ENCODE measurements around the gene GAPVD1.
"Not testable (repeated sequence)": the region's sequence is repeated elsewhere in the genome, so short reads cannot be mapped to it uniquely, and the experiment has no call there.

Gene GAPVD1, protein sequence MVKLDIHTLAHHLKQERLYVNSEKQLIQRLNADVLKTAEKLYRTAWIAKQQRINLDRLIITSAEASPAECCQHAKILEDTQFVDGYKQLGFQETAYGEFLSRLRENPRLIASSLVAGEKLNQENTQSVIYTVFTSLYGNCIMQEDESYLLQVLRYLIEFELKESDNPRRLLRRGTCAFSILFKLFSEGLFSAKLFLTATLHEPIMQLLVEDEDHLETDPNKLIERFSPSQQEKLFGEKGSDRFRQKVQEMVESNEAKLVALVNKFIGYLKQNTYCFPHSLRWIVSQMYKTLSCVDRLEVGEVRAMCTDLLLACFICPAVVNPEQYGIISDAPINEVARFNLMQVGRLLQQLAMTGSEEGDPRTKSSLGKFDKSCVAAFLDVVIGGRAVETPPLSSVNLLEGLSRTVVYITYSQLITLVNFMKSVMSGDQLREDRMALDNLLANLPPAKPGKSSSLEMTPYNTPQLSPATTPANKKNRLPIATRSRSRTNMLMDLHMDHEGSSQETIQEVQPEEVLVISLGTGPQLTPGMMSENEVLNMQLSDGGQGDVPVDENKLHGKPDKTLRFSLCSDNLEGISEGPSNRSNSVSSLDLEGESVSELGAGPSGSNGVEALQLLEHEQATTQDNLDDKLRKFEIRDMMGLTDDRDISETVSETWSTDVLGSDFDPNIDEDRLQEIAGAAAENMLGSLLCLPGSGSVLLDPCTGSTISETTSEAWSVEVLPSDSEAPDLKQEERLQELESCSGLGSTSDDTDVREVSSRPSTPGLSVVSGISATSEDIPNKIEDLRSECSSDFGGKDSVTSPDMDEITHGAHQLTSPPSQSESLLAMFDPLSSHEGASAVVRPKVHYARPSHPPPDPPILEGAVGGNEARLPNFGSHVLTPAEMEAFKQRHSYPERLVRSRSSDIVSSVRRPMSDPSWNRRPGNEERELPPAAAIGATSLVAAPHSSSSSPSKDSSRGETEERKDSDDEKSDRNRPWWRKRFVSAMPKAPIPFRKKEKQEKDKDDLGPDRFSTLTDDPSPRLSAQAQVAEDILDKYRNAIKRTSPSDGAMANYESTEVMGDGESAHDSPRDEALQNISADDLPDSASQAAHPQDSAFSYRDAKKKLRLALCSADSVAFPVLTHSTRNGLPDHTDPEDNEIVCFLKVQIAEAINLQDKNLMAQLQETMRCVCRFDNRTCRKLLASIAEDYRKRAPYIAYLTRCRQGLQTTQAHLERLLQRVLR (N-terminal part only)
- total RNA-seq = 144 to 153 (median 151) reads per million in 3 experiments

- DNase-seq = peak; percentile 87
These were observed at the start of gene GAPVD1 for GRCh38 chr9:125261501-125262293. TSS of gene GAPVD1 (plus strand) at chr9:125261826. CDS start at chr9:125298922, 37,096 bp downstream.

DNA sequence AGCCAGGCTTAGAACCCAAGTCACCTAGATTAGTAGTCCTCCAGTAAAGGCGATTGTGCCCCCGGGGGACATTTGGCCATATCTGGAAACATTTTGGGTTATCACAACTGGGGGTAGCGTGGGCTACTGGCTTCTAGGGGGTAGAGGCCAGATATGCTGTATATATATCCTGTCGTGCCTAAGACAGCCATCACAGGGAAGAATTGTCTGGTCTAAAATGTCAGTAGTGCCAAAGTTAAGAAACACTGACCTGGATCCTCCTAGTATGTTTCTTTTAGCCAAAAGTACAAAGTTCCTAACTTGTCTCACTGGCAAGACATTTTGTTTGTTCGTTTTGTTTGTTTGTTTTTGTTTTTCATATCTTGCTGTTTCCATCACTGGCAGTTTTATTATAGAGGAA, 47.4 kb upstream of the GAPVD1 start:
- DNase-seq = no peak

DNA sequence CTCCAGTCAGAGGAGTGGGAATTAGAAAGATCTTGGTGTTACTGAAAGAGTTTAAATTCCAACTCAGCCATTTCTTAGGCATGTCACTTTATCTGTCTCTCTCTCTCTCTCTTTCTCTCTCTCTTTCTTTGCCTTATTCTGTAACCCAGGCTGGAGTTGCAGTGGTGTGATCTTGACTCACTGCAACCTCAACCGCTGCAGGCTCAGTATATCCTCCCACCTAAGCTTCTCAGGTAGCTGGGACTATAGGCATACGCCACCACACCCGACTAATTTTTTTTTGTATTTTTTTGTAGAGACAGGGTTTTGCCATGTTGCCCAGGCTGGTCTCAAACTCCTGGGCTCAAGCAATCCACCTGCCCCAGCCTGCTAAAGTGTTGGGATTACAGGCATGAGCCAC, 43.0 kb upstream of the GAPVD1 start:
- no peak for DNase-seq

DNA sequence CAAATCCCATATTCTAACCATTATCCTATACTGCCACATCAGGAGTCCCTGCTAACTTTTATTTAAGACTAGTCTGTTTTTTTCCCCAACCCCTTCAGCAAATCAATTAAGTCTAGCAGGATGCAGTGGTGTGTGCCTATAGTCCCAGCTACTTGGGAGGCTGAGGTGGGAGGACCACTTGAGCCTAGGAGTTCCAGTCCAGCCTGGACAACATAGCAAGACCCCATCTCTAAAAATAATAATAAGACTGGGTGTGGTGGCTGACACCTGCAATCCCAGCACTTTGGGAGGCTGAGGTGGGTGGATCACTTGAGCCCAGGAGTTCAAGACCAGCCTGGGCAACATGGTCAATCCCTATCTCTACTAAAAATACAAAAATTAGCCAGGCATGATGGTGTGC, 36.8 kb upstream of the GAPVD1 start:
- DNase-seq = not testable (repeated sequence)

GRCh38 chr9:125227761-125228160, 33.9 kb upstream of the GAPVD1 start:
- DNase-seq = no peak

DNA sequence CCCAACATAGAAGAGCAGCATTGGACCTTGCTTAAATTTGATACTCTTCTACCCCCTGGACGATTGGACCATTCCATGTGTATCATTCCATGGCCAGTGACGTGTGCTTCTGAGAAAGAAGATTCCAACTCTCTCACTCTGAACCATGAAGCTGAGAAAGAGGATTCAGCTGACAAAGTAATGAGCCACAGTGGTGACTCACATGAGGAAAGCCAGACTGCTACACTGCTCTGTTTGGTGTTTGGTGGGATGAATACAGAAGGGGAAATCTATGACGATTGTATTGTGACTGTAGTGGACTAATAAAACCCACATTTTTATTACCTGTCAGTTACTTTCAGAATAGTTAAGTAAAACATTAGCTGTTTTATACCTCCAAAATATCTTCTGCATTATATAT, 27.9 kb upstream of the GAPVD1 start:
- no peak for DNase-seq

DNA sequence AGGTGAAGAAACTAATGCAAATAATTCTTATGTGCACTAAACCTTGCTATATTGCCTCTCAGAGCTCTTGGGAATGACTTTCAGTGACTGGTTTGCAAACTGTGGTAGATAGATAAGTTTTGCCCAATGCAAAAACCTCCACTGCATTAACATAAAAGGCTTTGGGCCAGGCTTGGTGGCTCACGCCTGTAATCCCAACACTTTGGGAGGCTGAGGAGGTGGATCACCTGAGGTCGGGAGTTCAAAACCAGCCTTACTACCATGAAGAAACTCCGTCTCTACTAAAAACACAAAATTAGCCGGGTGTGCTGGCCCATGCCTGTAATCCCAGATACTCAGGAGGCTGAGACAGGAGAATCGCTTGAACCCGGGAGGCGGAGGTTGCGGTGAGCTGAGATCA, 27.5 kb upstream of the GAPVD1 start:
- not testable (repeated sequence) for DNase-seq

DNA sequence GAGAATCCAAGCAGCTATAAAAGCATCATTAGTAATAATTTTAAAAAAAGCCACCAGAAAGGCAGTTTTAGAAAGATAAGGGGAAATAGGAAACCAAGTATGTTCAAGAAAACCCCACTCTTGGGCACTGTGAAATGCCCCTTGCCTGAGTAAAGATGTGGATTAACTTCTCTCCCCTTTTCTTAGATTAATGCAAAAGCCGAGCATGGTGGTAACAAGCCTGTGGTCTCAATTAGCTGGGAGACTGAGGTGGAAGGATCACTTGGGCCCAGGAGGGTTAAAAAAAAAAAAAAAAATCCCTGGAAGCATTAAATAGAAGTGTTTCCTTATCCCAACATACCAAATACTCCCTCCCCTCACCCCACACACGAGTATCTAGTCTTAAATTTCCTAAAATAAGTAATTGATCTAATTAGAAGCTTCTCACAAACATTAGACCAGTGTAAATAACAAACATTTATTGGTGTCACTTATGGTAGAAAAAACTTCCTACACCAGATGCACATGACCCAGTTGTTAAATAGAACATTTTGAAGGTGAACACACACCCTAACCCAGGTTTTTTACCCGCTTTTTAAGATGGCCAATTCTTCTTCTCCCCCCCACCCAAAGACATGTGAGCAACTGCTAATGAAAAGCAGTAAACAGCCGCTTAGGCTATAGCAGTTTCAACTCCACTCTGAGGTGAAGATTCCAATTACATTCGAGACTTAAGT, 25.7 kb upstream of the GAPVD1 start:
- DNase-seq = peak; percentile 8

DNA sequence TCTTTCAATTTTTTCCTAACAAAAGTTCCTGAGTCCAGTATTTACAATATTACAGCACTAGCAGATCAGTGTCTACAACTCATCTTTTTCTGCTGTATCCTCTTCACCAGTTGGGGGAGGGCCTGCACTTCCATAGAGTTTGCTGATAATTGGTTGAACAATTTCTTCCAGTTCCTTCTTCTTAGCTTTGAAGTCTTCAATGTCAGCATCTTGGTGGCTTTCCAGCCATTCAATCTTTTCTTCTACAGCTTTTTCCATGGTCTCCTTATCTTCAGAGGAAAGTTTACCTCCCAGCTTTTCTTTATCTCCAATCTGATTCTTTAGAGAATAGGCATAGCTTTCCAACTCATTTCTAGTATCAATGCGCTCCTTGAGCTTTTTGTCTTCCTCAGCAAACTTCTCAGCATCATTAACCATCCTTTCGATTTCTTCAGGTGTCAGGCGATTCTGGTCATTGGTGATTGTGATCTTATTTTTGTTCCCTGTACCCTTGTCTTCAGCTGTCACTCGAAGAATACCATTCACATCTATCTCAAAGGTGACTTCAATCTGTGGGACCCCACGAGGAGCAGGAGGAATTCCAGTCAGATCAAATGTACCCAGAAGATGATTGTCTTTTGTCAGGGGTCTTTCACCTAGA, 25.0 kb upstream of the GAPVD1 start:
- DNase-seq = peak; percentile 15

GRCh38 chr9:125238127-125238914, 23.3 kb upstream of the GAPVD1 start:
- no peak for DNase-seq

- peak; percentile 10 for DNase-seq
These were observed 22.6 kb upstream of the GAPVD1 start for GRCh38 chr9:125238915-125239446.

DNA sequence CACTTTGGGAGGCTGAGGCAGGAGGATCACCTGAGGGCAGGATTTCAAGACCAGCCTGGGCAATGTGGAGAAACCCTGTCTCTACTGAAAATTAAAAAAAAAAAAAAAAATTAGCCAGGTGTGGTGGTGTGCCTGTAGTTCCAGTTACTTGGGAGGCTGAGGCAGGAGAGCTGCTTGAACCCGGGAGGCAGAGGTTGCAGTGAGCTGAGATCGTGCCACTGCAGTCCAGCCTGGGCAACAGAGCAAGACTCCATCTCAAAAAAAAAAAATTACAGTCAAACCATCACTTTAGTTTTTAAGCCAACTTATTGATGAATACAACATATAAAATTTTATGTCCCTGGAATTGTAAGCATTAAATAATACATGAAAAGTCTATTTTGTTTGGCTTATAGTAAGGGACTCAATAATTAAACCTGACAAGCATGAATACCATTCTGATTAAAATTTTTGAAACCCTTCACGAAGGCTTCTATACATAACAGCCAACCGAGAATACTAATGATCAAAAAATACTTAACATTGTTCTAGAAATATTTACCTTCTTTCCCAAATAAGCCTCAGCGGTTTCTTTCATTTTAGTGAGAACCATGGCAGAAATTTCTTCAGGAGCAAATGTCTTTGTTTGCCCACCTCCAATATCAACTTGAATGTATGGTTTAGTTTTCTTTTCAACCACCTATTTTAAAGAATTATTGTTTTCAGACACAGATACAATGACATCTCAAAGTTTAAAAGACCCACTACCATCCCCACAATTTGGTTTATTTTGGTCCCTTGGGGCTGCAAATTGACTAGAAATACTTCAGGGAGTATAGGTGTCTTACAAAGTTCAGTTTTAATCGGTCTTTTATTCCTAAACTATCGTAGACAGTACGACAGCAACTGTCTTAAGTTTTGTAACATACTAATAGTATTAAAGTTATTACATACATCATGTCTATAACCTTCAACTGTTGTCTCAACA, 21.7 kb upstream of the GAPVD1 start:
- no peak for DNase-seq

DNA sequence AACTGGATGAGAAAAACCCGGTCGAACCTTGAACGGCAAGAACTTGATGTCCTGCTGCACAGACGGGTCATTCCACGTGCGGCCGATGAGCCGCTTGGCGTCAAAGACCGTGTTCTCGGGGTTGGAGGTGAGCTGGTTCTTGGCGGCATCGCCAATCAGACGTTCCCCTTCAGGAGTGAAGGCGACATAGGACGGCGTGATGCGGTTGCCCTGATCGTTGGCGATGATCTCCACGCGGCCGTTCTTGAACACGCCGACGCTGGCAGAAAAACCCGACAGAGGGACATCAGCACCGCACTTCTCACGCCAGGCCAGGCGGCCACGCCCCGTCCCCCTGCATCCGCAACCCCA, 21.0 kb upstream of the GAPVD1 start:
- no peak for DNase-seq

DNA sequence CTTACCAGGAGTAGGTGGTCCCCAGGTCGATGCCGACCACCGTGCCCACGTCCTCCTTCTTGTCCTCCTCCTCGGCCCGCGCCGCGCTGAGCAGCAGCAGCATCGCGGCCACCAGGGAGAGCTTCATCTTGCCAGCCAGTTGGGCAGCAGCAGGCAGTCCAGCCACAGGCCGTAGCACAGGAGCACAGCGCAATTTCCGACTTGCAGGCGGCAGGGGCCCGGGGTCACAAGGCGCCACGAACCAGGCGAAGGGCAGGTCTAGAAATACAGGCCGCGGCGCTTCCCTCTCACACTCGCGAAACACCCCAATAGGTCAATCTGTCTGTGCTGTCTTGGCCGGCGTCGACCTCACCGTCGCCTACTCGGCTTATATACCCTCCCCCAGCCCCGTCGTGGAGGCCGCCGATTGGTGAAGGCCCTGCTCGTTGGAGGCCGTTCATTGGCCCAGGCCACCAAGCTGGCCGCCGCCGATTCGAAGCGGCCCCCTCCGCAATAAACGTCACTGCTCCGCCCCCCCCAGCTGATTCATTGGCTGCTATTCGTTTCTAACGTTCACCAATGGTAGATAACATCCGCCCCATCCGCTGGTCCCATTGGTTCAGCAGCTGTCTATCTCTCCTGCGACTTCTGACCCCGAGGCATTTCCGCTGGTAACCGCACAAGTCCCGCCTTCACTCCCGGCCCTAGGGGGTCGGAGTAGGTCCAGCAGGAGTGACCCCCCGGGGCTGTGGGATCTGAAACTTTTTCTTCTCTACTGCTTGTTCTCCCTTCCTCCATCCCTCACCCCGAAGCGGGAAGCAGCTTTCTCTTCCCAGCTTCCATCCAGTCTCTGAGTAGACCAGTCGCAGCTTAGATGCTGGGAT, 20.4 kb upstream of the GAPVD1 start, which contains the start of gene HSPA5:
TSS of gene HSPA5 (minus strand) at position 344 of the 863 bp plus-strand sequence. CDS start at position 127, 217 bp downstream.
- DNase-seq = peak; percentile 99

DNA sequence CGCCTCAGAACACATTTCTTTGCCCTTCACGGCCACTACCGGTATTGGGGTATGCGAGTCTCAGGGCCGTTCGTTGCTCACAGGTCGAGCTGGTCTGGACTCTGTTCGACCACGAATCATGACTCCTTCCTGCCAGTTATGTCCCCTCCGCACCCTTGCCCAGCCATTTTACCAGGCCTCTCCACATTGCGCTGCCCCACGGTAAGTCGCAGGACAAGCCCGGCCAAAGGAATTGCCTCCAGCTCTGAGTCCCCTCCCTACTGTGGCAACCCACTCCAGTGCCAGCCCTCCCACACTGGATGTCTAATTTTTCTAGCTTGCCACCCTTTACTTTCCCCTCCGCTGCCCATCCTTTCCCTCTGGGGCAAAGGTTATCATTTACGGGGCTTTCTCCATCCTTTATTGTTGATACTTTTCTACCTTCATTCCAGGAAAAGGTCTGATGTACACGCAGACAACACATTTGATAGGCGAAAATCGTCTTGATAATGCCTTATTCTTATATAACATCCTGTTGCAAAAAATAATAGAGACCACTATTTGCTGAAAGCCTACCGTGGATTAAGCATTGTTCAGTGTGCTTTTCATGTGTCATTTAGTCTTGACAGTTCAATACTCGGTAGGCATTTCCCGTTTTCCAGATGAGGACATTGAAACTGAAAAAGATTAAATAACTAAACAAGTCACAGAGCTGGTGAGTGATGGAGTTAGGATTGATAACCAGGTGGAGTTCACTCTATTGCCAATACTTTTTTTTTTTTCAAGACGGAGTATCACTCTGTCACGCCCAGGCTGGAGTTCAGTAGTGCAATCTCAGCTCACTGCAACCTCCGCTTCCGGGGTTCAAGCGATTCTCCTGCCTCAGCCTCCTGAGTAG, 19.5 kb upstream of the GAPVD1 start:
- DNase-seq = no peak

- no peak for DNase-seq
These were observed 17.8 kb upstream of the GAPVD1 start for GRCh38 chr9:125243792-125244260.
